Stimulated activated CD8-positive, alpha-beta memory T cell treated with anti-CD3 and anti-CD28 coated beads, Interleukin-7, amount 100 ng/mL, for 24 hours (primary cell): ENCODE results near the gene ALG14.
"Not testable (repeated sequence)": the region's sequence is repeated elsewhere in the genome, so short reads cannot be mapped to it uniquely, and the experiment has no call there.

Experiments
- DNase-seq: peaks from one replicate; pipeline ENCODE4 v3.0.0-alpha.2; 2020; ENCODE audit warnings: low read depth

ALG14 gene

GRCh38 chr1:95086949-95087533, 14.3 kb upstream of the ALG14 start:
- DNase-seq: no peak

- DNase-seq: no peak
Measured at GRCh38 chr1:95085376-95085775, 12.6 kb upstream of the ALG14 start.

GRCh38 chr1:95084317-95085176, 11.8 kb upstream of the ALG14 start:
- DNase-seq: no peak

- DNase-seq: no peak
Measured at GRCh38 chr1:95080879-95081278, 8.1 kb upstream of the ALG14 start.

GRCh38 chr1:95080446-95080845, 7.7 kb upstream of the ALG14 start:
- no peak for DNase-seq

- DNase-seq: no peak
Measured at GRCh38 chr1:95076034-95076433, 3.3 kb upstream of the ALG14 start.

- no peak for DNase-seq
Measured at GRCh38 chr1:95073446-95073845, 695 bp upstream of the ALG14 start.

GRCh38 chr1:95072117-95072516, 634 bp downstream of the ALG14 start:
- DNase-seq: no peak

- DNase-seq: no peak
Measured at GRCh38 chr1:95071539-95071938, 1.2 kb downstream of the ALG14 start.

GRCh38 chr1:95069710-95070093, 3.0 kb downstream of the ALG14 start:
- no peak for DNase-seq

GRCh38 chr1:95068956-95069709, 3.6 kb downstream of the ALG14 start:
- DNase-seq: no peak

- no peak for DNase-seq
Measured at GRCh38 chr1:95067568-95067967, 5.2 kb downstream of the ALG14 start.

- DNase-seq: no peak
Measured at GRCh38 chr1:95067062-95067461, 5.7 kb downstream of the ALG14 start.

- DNase-seq: no peak
Measured at GRCh38 chr1:95061445-95062006, 11.2 kb downstream of the ALG14 start.

GRCh38 chr1:95058974-95059373, 13.8 kb downstream of the ALG14 start:
- DNase-seq: no peak

GRCh38 chr1:95057351-95057750, 15.4 kb downstream of the ALG14 start:
- DNase-seq: no peak

- DNase-seq: no peak
Measured at GRCh38 chr1:95049935-95050334, 22.8 kb downstream of the ALG14 start.

- DNase-seq: no peak
Measured at GRCh38 chr1:95048317-95048716, 24.4 kb downstream of the ALG14 start.

GRCh38 chr1:95047624-95048023, 25.1 kb downstream of the ALG14 start:
- DNase-seq: not testable (repeated sequence)

- DNase-seq: no peak
Measured at GRCh38 chr1:95046359-95046758, 26.4 kb downstream of the ALG14 start.

- DNase-seq: peak; percentile 61
Measured at GRCh38 chr1:95043141-95043980, 29.4 kb downstream of the ALG14 start.

GRCh38 chr1:95042286-95042685, 30.5 kb downstream of the ALG14 start:
- no peak for DNase-seq
